GM19468 (cell line): ENCODE measurements around the gene ASS1.

ENCODE experiments used
- ATAC-seq: cut with Tn5 transposase; IDR thresholded peaks from one replicate; pipeline ENCODE4 v1.9.1; 2021; ENCODE audit warnings: mild to moderate bottlenecking, moderate library complexity, moderate number of reproducible peaks; ENCODE audit not compliant: unreplicated experiment; ENCODE audit errors: extremely low read depth

ASS1 gene

GRCh38 chr9:130417602-130418001 lies 27.2 kb upstream of the ASS1 start:
- ATAC-seq: no peak

GRCh38 chr9:130418776-130419175 lies 26.0 kb upstream of the ASS1 start:
- no peak for ATAC-seq

- ATAC-seq: no peak
Observed at GRCh38 chr9:130419521-130420035, 25.2 kb upstream of the ASS1 start.

- ATAC-seq: no peak
Observed at GRCh38 chr9:130421154-130421801, 23.5 kb upstream of the ASS1 start.

- no peak for ATAC-seq
Observed at GRCh38 chr9:130421802-130422276, 22.9 kb upstream of the ASS1 start.

- ATAC-seq: no peak
Observed at GRCh38 chr9:130422546-130422945, 22.2 kb upstream of the ASS1 start.

- ATAC-seq: no peak
Observed at GRCh38 chr9:130423272-130423671, 21.5 kb upstream of the ASS1 start.

- no peak for ATAC-seq
Observed at GRCh38 chr9:130424595-130425454, 19.9 kb upstream of the ASS1 start.

- ATAC-seq: no peak
Observed at GRCh38 chr9:130425741-130426466, 18.9 kb upstream of the ASS1 start.

GRCh38 chr9:130426467-130426773 lies 18.3 kb upstream of the ASS1 start:
- no peak for ATAC-seq

- no peak for ATAC-seq
Observed at GRCh38 chr9:130426883-130427282, 17.9 kb upstream of the ASS1 start.

- no peak for ATAC-seq
Observed at GRCh38 chr9:130427326-130427725, 17.4 kb upstream of the ASS1 start.

- ATAC-seq: no peak
Observed at GRCh38 chr9:130428086-130428665, 16.6 kb upstream of the ASS1 start.

- ATAC-seq: no peak
Observed at GRCh38 chr9:130429381-130429780, 15.4 kb upstream of the ASS1 start.

GRCh38 chr9:130429831-130430230 lies 14.9 kb upstream of the ASS1 start:
- no peak for ATAC-seq

- ATAC-seq: no peak
Observed at GRCh38 chr9:130430232-130430631, 14.5 kb upstream of the ASS1 start.

- no peak for ATAC-seq
Observed at GRCh38 chr9:130430734-130431535, 13.8 kb upstream of the ASS1 start.

- no peak for ATAC-seq
Observed at GRCh38 chr9:130431536-130432303, 13.0 kb upstream of the ASS1 start.

GRCh38 chr9:130432362-130432761 lies 12.4 kb upstream of the ASS1 start:
- no peak for ATAC-seq
